HG02973 (cell line): ENCODE data around the gene TULP4.
A peak's percentile ranks its signal among the peaks of the same experiment; 100 is the strongest.
"Not testable (repeated sequence)": the region's sequence is repeated elsewhere in the genome, so short reads cannot be mapped to it uniquely, and the experiment has no call there.

ENCODE experiments used
- ATAC-seq: cut with Tn5 transposase; IDR thresholded peaks from one replicate; pipeline ENCODE4 v1.9.1; 2021; ENCODE audit warnings: moderate library complexity; ENCODE audit not compliant: unreplicated experiment

Gene TULP4

GRCh38 chr6:158464483-158464882 is 152.2 kb downstream of the TULP4 start:
- no peak for ATAC-seq

- no peak for ATAC-seq
These were observed 153.0 kb downstream of the TULP4 start for GRCh38 chr6:158465257-158465656.

GRCh38 chr6:158465747-158466146 is 153.5 kb downstream of the TULP4 start:
- no peak for ATAC-seq

GRCh38 chr6:158467923-158468322 is 155.7 kb downstream of the TULP4 start:
- ATAC-seq, result no peak

- ATAC-seq, result no peak
These were observed 156.4 kb downstream of the TULP4 start for GRCh38 chr6:158468666-158469065.

GRCh38 chr6:158470023-158470422 is 157.8 kb downstream of the TULP4 start:
- not testable (repeated sequence) for ATAC-seq

GRCh38 chr6:158471339-158471738 is 159.1 kb downstream of the TULP4 start:
- ATAC-seq, result no peak

GRCh38 chr6:158472447-158472846 is 160.2 kb downstream of the TULP4 start:
- ATAC-seq, result no peak

GRCh38 chr6:158474961-158475343 is 162.7 kb downstream of the TULP4 start:
- ATAC-seq, result no peak

GRCh38 chr6:158475344-158476302 is 163.4 kb downstream of the TULP4 start:
- peak; percentile 91 for ATAC-seq

- ATAC-seq, result no peak
These were observed 164.1 kb downstream of the TULP4 start for GRCh38 chr6:158476389-158476788.

- ATAC-seq, result not testable (repeated sequence)
These were observed 165.5 kb downstream of the TULP4 start for GRCh38 chr6:158477722-158478121.

- no peak for ATAC-seq
These were observed 168.7 kb downstream of the TULP4 start for GRCh38 chr6:158480989-158481388.

- ATAC-seq, result no peak
These were observed 169.6 kb downstream of the TULP4 start for GRCh38 chr6:158481690-158482473.

- no peak for ATAC-seq
These were observed 173.2 kb downstream of the TULP4 start for GRCh38 chr6:158485431-158485830.

- no peak for ATAC-seq
These were observed 175.2 kb downstream of the TULP4 start for GRCh38 chr6:158487495-158487894.

- ATAC-seq, result no peak
These were observed 175.8 kb downstream of the TULP4 start for GRCh38 chr6:158488065-158488464.

GRCh38 chr6:158489441-158489840 is 177.2 kb downstream of the TULP4 start:
- ATAC-seq, result no peak

GRCh38 chr6:158492881-158493280 is 180.6 kb downstream of the TULP4 start:
- ATAC-seq, result no peak

- ATAC-seq, result no peak
These were observed 184.4 kb downstream of the TULP4 start for GRCh38 chr6:158496700-158497099.

GRCh38 chr6:158497620-158498019 is 185.4 kb downstream of the TULP4 start:
- ATAC-seq, result no peak

GRCh38 chr6:158498362-158498761 is 186.1 kb downstream of the TULP4 start:
- no peak for ATAC-seq
